Aorta (tissue), 5 donors: Measurements from ENCODE around the gene CSNK2A1. TPM values are rescaled to one million over a fixed set of nuclear protein-coding genes. Genes with fewer than 3 reads are reported as not detected.
"Not testable (repeated sequence)": the region's sequence is repeated elsewhere in the genome, so short reads cannot be mapped to it uniquely, and the experiment has no call there.

Experiments
- ATAC-seq: fragments of 200-7000 bp; cut with Tn5 transposase; one replicate; pipeline ENCODE4 v1.9.1; 2022; ENCODE audit warnings: moderate library complexity; ENCODE audit not compliant: low FRiP score
- DNase-seq, 2 donors: peaks; one replicate each; pipeline ENCODE4 v3.0.0-alpha.2; 2020
- H3K27ac ChIP-seq, 2 donors: one replicate each; pipeline ENCODE4 v1.5.1; 2013; ENCODE audit warnings: low read length in 2 of 2, mild to moderate bottlenecking in 2 of 2, moderate library complexity in 2 of 2, control low read depth in 1 of 2, inconsistent platforms in 1 of 2, low read depth in 1 of 2
- H3K27me3 ChIP-seq, 2 donors: one replicate each; pipeline ENCODE4 v1.6.1; 2013; ENCODE audit warnings: control low read depth in 1 of 2, low read length in 1 of 2, mild to moderate bottlenecking in 1 of 2, moderate library complexity in 1 of 2; ENCODE audit not compliant: insufficient read depth in 2 of 2, control insufficient read depth in 1 of 2
- H3K36me3 ChIP-seq, 2 donors: one replicate each; pipeline ENCODE4 v1.6.1; 2013; ENCODE audit warnings: control low read depth in 1 of 2, low read length in 1 of 2, mild to moderate bottlenecking in 1 of 2; ENCODE audit not compliant: insufficient read depth in 2 of 2, control insufficient read depth in 1 of 2
- H3K4me1 ChIP-seq, 2 donors: one replicate each; pipeline ENCODE4 v1.6.1; 2013; ENCODE audit warnings: low read length in 2 of 2, control low read depth in 1 of 2, mild to moderate bottlenecking in 1 of 2, moderate library complexity in 1 of 2; ENCODE audit not compliant: insufficient read depth in 2 of 2, control insufficient read depth in 1 of 2
- H3K4me3 ChIP-seq, 2 donors: one replicate each; pipeline ENCODE4 v1.5.1; 2013; ENCODE audit warnings: low read length in 2 of 2, control low read depth in 1 of 2, mild to moderate bottlenecking in 1 of 2
- H3K9me3 ChIP-seq: one replicate; pipeline ENCODE4 v1.6.1; 2013; ENCODE audit warnings: mild to moderate bottlenecking, low read length; ENCODE audit not compliant: control insufficient read depth
- WGBS, 2 donors: extraction: QIAGEN DNeasy Blood & Tissue Kit; methylation state at CpG; one replicate each; pipeline ENCODE4 v1.1.7; 2013; 5-methylcytosine and 5-hydroxymethylcytosine counted together
- intact Hi-C, 2 donors: fragments of 100-400 bp; cut with DNase I; formaldehyde crosslinking; loops; one replicate each; pipeline versions ENCODE4 v1.14.2 to v1.15.0; 2022
- polyA plus RNA-seq, 2 donors: library from polyadenylated mRNA; stranded (reverse); fragments of 200-250 nt; gene quantifications; one replicate each; pipeline ENCODE4 v1.2.3, GENCODE V29; 2013
- total RNA-seq, 2 donors: library from RNA; stranded (reverse); fragmentation: NEBNext Ultra II Directional; extraction: Animal tissue kit (Norgen Biotek cat#: 25700); gene quantifications; one replicate each; pipeline ENCODE4 v1.2.1, GENCODE V29; 2021
- donor health status: healthy with polysubstance abuse.
- donor health status: Bipolar disorder and iron deficiency.
- donor health status: DM: no; HTN: no; CAD: no.
- donor health status: DM: no; HTN: no; CAD: no.
- donor health status: DM: yes; HTN: yes; CAD: no.

Gene CSNK2A1
- total and polyA plus RNA-seq, 4 donors: 23.4 to 98.2 (median 50.6) TPM

DNA sequence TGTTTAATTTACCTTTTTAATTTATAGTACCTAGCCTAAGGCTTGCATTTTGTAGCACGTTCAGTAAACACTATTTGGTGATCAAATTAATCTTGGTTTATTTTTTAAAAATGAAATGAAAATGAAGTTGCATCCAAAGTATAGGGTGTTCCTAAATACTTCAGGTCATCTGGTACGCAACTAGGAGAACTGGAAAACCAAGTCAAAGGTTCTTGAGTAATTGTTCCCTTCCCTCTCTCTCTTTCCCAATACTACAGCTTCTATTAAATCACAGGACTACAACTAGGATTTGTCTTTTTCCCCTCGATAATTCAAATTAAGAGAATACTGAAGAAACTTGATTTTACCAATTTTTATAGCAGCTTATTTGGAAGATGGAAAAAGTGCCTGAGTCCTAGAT lies 27.9 kb downstream of the CSNK2A1 start:
- no peak for DNase-seq
- Histone ChIP-seq H3K27me3 (no peaks in the 10 kb centered on the region), H3K4me1 (peaks cover 2 to 8% of the 10 kb centered on the region in 2 donors), H3K27ac (no peak overlapping the region), H3K4me3 (no peak overlapping the region), H3K36me3 (no peaks in the 10 kb centered on the region), H3K9me3 (no peaks in the 10 kb centered on the region)
- intact Hi-C loops: no loop called here
- 95 to 99% methylated on average over 3 of the region's 3 CpGs for WGBS, 2 donors
- no peak for ATAC-seq

DNA sequence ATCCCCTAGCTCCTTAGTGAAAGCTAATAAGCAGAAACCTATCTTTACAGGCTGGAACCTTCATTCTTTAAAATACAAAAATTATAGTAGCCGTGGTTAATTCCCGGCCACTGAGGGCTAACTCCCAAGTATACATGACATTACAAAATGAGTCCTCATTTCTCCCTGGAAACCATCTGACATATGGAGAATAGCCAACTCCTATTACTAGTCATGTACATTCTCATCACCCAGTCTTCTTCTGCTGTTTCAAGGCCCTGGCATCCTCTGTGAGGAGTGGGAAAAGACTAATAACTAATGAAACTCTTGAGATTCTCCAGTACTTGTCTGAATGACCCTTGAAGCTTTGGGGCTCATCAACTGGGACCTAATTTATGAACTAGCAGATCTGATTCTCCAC lies 30.2 kb downstream of the CSNK2A1 start:
- Histone ChIP-seq H3K27me3 (no peaks in the 10 kb centered on the region), H3K4me3 (no peak overlapping the region), H3K36me3 (no peaks in the 10 kb centered on the region), H3K27ac (no peak overlapping the region), H3K4me1 (peaks cover 2 to 8% of the 10 kb centered on the region in 2 donors), H3K9me3 (no peaks in the 10 kb centered on the region)
- DNase-seq: no peak
- WGBS, 2 donors: 79 to 80% methylated on average over 2 of the region's 2 CpGs
- intact Hi-C loops: no loop called here
- ATAC-seq: no peak

DNA sequence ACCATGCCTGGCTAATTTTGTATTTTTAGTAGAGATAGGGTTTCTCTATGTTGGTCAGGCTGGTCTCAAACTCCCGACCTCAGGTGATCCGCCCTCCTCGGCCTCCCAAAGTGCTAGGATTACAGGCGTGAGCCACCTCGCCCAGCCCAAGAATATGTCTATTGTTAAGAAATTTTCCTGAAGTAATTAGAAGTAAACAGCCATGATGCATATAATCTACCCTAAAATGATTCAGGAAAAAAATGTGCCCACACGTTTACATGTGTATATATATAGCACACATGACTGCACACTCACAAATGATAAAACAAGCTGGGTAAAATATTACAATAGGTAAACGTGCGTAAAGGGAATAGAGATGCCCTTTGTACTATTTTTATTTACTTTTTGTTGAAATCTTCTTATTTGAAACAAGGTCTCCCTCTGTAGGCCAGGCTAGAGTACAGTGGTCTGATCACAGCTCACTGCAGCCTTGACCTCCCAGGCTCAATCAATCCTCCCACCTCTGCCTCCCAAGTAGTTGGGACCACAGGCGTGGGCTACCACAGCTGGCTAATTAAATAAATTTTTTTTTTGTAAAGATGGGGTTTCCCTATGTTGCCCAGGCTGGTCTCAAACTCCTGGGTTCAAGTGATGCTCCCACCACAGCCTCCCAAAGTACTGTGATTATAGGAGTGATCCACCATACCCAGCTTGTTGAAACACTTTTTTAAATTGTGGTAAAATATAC lies 33.1 kb downstream of the CSNK2A1 start:
- ATAC-seq, H3K27me3 ChIP-seq: not testable (repeated sequence)

DNA sequence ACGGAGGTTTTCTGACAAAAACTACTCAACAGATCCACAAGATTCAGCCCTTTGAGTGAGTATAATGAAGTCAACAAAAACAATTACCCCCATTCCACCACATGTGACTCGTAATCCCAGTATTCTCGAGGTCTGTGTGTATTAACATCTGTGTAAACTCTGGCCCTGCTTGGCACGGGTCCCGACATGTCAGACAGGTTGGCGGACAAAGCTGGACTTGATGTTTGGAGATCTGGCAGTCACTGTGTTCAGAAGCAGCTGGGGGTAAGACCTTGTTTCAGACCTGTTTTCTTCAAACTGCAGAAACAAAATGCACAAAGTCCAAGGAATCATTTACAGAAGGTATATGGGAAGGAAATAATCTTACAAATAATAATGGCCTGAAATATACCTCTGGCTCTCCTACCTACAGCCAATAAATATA lies 35.2 kb downstream of the CSNK2A1 start:
- intact Hi-C loops, H3K36me3 ChIP-seq, DNase-seq, H3K4me1 ChIP-seq, H3K4me3 ChIP-seq, H3K27me3 ChIP-seq, H3K9me3 ChIP-seq, H3K27ac ChIP-seq, ATAC-seq: not testable (repeated sequence)
- 11 to 16% methylated on average over 6 of the region's 6 CpGs for WGBS, 2 donors

More for the DNA sequence above, 33.1 kb downstream of the CSNK2A1 start:
- 87 to 88% methylated on average over 9 of the region's 9 CpGs for WGBS, 2 donors
- DNase-seq, H3K9me3 ChIP-seq, H3K36me3 ChIP-seq, H3K4me3 ChIP-seq, H3K4me1 ChIP-seq, H3K27ac ChIP-seq, intact Hi-C loops: not testable (repeated sequence)

DNA sequence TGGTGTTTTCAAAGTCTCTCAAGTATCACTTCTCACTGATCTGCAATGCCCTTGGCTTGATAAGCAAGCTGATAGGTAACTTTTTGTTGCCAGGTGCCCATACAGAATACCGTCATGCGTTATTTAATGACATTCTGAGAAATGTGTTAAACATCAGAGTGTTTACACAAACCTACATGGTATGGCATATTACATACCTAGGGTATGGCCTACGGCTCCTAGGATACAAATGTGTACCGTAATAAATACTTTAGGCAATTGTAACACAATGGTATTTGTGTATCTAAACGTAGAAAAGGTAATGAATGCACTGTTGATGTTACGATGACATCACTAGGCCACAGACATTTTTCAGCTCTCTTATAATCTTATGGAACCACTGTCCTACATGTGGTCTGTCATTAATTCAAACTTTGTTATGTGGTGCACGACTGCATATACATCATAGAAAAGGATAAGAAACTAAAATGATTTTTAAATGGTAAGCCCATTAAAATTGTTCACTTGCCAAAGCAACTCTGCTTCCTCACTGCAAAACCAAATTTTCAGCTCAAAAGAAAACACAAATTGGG lies 35.7 kb downstream of the CSNK2A1 start:
- Histone ChIP-seq H3K36me3 (peaks cover 0 to 4% of the 10 kb centered on the region in 2 donors), H3K4me1 (no peaks in the 10 kb centered on the region), H3K4me3 (no peak overlapping the region), H3K9me3 (no peaks in the 10 kb centered on the region), H3K27me3 (no peaks in the 10 kb centered on the region), H3K27ac (no peak overlapping the region)
- 75 to 81% methylated on average over 7 of the region's 7 CpGs for WGBS, 2 donors
- DNase-seq (no peak), ATAC-seq (no peak)
- intact Hi-C loops: no loop called here

DNA sequence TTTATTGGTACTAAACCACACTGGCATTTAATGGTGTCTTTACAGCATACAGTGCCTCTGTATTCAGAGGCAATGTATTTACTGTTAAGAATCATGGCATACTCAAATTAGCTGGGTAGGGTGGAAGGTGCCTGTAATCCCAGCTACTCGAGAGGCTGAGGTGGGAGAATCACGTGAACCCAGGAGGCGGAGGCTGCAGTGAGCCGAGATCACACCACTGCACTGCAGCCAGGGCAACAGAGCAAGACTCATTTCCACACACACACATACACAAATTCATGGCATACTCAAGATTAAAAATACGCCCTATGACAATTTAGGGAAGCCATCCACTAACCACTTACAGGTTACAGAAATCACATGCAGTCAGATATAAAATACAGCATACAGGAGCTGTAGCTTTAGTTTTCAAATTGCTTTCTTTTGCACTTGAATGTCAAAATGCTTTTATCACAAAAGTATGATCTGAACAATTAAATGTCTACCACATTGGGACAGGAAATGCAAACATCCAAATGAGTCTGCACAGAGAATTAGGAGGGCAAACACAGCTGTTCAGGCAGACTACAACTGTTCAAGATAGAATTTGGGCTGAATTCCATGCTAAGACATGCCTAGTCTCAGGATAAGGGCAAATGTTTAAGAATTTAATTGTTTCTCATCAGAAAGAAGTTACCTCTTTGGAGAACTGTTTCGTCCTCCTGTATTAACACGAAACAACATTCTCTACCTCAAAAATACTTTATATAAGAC lies 36.4 kb downstream of the CSNK2A1 start:
- Histone ChIP-seq H3K4me3 (no peak overlapping the region), H3K36me3 (peaks cover 0 to 6% of the 10 kb centered on the region in 2 donors), H3K9me3 (no peaks in the 10 kb centered on the region), H3K4me1 (no peaks in the 10 kb centered on the region), H3K27me3 (no peaks in the 10 kb centered on the region), H3K27ac (no peak overlapping the region)
- 88 to 93% methylated on average over 7 of the region's 7 CpGs for WGBS, 2 donors
- ATAC-seq: no peak
- no peak for DNase-seq
- intact Hi-C loops: no loop called here

DNA sequence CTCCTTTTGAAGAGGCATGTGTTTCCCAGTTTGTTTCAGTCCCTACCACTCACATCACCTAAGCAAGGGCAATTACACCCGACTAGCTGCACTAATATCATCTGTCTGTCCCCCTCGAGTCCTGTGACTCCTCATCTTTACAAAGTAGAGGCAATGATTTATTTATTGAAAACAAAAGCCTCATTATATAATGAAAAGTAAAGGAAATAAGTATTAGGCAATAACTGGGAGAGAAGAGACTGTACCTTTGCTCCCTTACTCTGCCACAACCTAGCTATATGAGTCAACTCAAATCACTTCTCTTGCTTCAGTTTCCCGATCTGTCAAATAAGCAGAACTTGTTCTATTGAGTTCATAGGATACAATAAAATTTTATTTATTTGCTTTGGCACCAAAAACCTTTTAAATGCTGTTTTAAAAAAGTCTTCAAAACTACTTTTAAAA lies 38.9 kb downstream of the CSNK2A1 start:
- Histone ChIP-seq H3K36me3 (peaks cover 3 to 6% of the 10 kb centered on the region in 2 donors), H3K4me1 (no peaks in the 10 kb centered on the region), H3K4me3 (no peak overlapping the region), H3K9me3 (no peaks in the 10 kb centered on the region), H3K27me3 (no peaks in the 10 kb centered on the region), H3K27ac (no peak overlapping the region)
- ATAC-seq: no peak
- intact Hi-C loops: no loop called here
- no peak for DNase-seq
- WGBS, 2 donors: 70 to 76% methylated on average over 3 of the region's 3 CpGs

DNA sequence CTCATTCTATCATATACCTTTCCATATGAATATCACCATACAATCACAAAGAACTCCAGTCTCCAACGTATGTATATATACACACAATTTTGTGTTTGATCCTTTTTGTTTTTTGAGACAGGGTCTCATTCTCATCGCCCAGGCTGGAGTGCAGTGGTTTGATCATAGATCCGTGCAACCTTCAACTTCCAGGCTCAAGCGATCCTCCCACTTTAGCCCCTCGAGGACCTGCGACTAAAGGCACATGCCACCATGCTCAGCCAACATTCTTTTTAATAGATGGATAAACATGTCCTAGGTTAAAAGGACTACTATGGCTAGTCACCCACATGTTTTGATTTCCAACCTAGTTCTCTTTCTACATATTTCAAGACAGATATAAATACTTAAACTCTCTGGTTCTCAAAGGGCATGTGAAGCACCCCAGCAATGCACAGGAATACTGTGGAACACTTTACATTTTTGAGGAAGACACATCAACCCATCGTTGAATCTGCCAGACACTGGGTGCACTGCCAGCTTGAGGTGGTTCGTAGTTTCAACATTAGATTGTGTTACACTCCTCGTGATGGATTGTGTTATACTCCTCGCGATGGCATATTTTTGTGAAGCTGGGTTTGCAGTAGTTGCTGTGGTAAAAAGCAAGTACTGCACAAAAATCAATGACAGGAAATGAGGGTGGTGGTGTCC lies 40.4 kb downstream of the CSNK2A1 start:
- ATAC-seq (no peak), DNase-seq (no peak)
- 91 to 92% methylated on average over 11 of the region's 11 CpGs for WGBS, 2 donors
- Histone ChIP-seq H3K4me3 (no peak overlapping the region), H3K9me3 (no peaks in the 10 kb centered on the region), H3K27me3 (no peaks in the 10 kb centered on the region), H3K27ac (no peak overlapping the region), H3K36me3 (peaks cover 8 to 10% of the 10 kb centered on the region in 2 donors), H3K4me1 (no peaks in the 10 kb centered on the region)
- intact Hi-C loops: no loop called here
